Hindlimb muscle (tissue), 1 donor: Measurements from ENCODE around the gene KRT73. TPM values are rescaled to one million over a fixed set of nuclear protein-coding genes. Genes with fewer than 3 reads are reported as not detected.

ENCODE experiments used
- DNase-seq: peaks from one replicate; pipeline ENCODE4 v3.0.0-alpha.2; 2013
- polyA plus RNA-seq: library from polyadenylated mRNA; unstranded; fragments of 120-200 nt; gene quantifications from one replicate; pipeline ENCODE4 v1.2.1, GENCODE V29; 2013; ENCODE audit not compliant: insufficient read length

Gene KRT73
- polyA plus RNA-seq, 1 donor, result not detected

GRCh38 chr12:52564582-52564981 is 53.8 kb downstream of the KRT73 start:
- no peak for DNase-seq

GRCh38 chr12:52561880-52562449 is 56.4 kb downstream of the KRT73 start:
- DNase-seq, result no peak

- no peak for DNase-seq
These were observed 58.4 kb downstream of the KRT73 start for GRCh38 chr12:52559979-52560378.

GRCh38 chr12:52558781-52559445 is 59.4 kb downstream of the KRT73 start:
- no peak for DNase-seq

Other genes starting within 250 kb of the KRT73 start
- not detected for gene KRT84, start 232.9 kb downstream of the KRT73 start, polyA plus RNA-seq
- not detected for gene KRT82, start 212.2 kb downstream of the KRT73 start, polyA plus RNA-seq
- gene KRT75, start 184.2 kb downstream of the KRT73 start, polyA plus RNA-seq, result not detected
- 0.25 TPM for gene KRT6B, start 166.4 kb downstream of the KRT73 start, polyA plus RNA-seq
- not detected for gene KRT6C, start 144.8 kb downstream of the KRT73 start, polyA plus RNA-seq
- gene KRT6A, start 125.3 kb downstream of the KRT73 start, polyA plus RNA-seq, result 1.3 TPM
- 12.2 TPM for gene KRT5, start 98.2 kb downstream of the KRT73 start, polyA plus RNA-seq
- not detected for gene KRT71, start 65.4 kb downstream of the KRT73 start, polyA plus RNA-seq
- not detected for gene KRT74, start 44.7 kb downstream of the KRT73 start, polyA plus RNA-seq
- gene KRT72, start 17.1 kb downstream of the KRT73 start, polyA plus RNA-seq, result not detected
- 0.08 TPM for gene KRT2, start 33.7 kb upstream of the KRT73 start, polyA plus RNA-seq
- gene KRT1, start 61.8 kb upstream of the KRT73 start, polyA plus RNA-seq, result 20.8 TPM
- 0.32 TPM for gene KRT77, start 85.0 kb upstream of the KRT73 start, polyA plus RNA-seq
- not detected for gene KRT76, start 158.8 kb upstream of the KRT73 start, polyA plus RNA-seq
- not detected for gene KRT3, start 177.6 kb upstream of the KRT73 start, polyA plus RNA-seq
- not detected for gene KRT4, start 195.6 kb upstream of the KRT73 start, polyA plus RNA-seq
- gene KRT79, start 215.8 kb upstream of the KRT73 start, polyA plus RNA-seq, result 0.41 TPM
- gene KRT78, start 230.4 kb upstream of the KRT73 start, polyA plus RNA-seq, result not detected